Astrocyte of the spinal cord (primary cell): ENCODE data around the gene TUBD1.

ENCODE experiments used
- DNase-seq: peaks from one replicate; pipeline ENCODE4 v3.0.0; 2011; ENCODE audit warnings: low read depth, low spot score
- H3K4me3 ChIP-seq: 2 replicates; pipeline ENCODE4 v1.5.1; 2011; ENCODE audit warnings: low read depth, mild to moderate bottlenecking, low read length, moderate library complexity
- in situ Hi-C: cut with HindIII; loops from 2 replicates; pipeline ENCODE4 v1.10.0; 2017; ENCODE audit warnings: low sequenced_read_pairs
- TF ChIP-seq, protein P1 (sequence below): IDR thresholded peaks from 2 replicates; pipeline ENCODE4 v1.5.1; 2012; ENCODE audit warnings: low read depth, mild to moderate bottlenecking, low read length, inconsistent platforms

TUBD1 gene

DNA sequence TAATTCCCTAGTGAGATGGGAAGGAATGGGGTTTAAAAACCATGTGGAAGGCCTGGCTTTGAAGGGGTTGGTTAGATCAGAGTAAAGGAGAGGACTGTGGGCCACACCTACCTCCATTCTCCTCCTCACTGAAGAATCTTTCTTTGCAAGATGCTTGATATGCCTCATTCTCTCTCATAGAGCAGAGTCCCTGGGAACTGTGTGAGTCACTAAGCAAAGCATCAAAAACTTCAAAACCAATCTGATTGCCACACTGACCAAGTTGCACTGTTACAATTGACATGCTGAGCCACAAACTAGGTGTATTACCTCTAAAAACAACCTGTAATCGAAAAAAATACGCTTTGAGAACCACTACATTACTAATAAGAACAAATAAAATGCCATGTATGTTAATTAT lies 2.0 kb downstream of the TUBD1 start:
- TF ChIP-seq, protein P1, sequence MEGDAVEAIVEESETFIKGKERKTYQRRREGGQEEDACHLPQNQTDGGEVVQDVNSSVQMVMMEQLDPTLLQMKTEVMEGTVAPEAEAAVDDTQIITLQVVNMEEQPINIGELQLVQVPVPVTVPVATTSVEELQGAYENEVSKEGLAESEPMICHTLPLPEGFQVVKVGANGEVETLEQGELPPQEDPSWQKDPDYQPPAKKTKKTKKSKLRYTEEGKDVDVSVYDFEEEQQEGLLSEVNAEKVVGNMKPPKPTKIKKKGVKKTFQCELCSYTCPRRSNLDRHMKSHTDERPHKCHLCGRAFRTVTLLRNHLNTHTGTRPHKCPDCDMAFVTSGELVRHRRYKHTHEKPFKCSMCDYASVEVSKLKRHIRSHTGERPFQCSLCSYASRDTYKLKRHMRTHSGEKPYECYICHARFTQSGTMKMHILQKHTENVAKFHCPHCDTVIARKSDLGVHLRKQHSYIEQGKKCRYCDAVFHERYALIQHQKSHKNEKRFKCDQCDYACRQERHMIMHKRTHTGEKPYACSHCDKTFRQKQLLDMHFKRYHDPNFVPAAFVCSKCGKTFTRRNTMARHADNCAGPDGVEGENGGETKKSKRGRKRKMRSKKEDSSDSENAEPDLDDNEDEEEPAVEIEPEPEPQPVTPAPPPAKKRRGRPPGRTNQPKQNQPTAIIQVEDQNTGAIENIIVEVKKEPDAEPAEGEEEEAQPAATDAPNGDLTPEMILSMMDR: no peak
- peak; percentile 12 for DNase-seq
- in situ Hi-C loops: no loop called here
- H3K4me3 ChIP-seq: no peak overlapping the region

DNA sequence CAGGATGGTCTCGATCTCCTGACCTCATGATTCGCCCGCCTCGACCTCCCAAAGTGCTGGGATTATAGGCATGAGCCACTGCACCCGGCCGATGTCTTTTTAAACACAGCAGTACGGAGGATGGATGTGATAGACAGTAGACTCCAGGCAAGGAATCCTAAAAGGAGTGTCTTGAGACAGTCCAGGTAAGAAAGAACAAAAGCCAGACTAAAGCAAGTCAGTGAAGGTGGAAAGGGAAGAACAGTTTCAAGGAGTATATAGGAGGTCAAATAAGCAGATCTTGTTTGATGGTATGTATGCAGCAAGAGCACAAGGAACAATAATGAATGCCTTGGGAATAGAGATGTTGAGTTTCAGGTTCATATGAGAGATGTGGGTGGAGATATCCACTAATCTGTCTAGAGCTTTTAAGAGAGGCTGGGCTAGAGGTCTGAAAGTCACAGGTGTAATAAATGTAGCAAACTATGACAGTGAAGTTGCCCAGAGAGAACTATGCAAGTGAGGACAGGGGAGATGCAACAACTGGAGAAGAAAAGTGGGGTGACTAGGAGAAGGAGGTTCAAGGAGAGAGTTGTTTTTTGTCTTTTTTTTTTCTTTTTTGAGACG lies 4.5 kb downstream of the TUBD1 start:
- no peak for DNase-seq
- in situ Hi-C loops: no loop called here
- TF ChIP-seq, protein P1: no peak
- no peak overlapping the region for H3K4me3 ChIP-seq

DNA sequence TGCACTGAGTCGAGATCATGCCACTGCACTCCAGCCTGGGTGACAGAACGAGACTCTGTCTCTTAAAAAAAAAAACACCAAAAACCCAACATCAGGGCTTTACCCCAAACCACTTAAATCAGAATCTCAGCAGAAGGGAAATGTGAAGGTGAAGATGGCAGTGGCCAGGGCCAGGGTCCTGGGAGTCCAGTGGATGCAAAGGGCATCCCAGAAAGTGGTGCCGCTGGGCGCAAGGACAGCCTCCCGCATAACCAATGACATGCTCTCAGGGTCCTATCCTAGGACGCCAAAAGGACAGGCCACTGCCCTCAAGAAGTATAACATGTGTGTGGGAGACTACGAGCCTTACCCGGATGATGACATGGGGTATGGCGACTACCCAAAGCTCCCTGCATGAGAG lies 7.9 kb downstream of the TUBD1 start:
- TF ChIP-seq, protein P1: no peak
- in situ Hi-C loops: no loop called here

DNA sequence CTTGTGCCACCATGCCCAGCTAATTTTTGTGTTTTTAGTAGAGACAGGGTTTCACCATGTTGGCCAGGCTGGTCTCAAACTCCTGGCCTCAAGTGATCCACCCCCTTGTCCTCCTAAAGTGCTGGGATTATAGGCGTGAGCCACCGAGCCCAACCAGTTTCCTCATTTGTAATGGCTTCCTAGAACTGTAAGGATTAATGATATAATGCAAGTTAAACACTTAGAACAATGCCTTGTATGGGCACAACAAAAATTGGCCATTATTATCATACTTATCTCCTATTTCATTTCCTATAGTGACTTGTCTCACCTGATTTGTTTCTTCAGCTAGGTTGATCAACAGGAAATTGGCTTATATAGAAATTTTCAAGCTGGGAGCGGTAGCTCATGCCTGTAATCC lies 14.1 kb downstream of the TUBD1 start:
- in situ Hi-C loops: no loop called here
- no peak overlapping the region for H3K4me3 ChIP-seq
- no peak for DNase-seq
- TF ChIP-seq, protein P1: no peak

More for the DNA sequence above, 7.9 kb downstream of the TUBD1 start:
- H3K4me3 ChIP-seq: no peak overlapping the region
- no peak for DNase-seq

DNA sequence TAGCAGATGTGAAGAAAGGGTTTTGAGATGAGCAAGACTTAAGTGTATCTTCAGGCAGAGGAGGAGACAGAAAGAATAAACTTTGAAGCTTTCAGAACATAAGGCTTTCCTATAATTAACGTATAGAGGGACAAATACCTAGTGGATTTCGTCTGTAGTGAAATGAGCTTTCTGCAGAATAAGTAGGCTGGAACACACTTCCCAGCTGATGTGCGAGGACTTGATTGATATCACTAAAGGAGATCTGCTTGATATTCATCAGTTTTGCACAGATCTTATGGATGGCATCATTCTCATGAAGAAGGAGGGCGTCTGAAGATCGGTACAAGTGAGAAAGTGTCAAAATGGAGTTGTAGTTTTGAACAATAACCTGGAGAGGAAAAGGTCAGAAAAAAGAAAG lies 14.8 kb downstream of the TUBD1 start:
- DNase-seq: no peak
- in situ Hi-C loops: no loop called here
- no peak overlapping the region for H3K4me3 ChIP-seq
- TF ChIP-seq, protein P1: no peak

DNA sequence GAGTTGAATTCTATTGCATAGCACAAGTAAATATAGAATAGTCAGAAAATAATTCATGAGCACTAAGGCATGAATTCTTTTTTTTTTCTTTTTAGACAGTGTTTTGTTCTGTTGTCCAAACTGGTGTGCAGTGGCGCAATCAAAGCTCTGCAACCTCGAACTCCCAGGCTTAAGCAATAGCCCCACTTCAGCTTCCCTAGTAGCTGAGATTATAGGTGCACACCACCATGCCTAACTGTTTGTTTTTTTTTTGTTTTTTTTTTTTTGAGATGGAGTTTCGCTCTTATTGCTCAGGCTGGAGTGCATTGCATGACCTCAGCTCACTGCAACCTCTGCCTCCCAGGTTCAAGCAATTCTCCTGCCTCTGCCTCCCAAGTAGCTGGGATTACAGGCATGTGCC lies 16.6 kb downstream of the TUBD1 start:
- TF ChIP-seq, protein P1: no peak
- in situ Hi-C loops: no loop called here
- H3K4me3 ChIP-seq: no peak overlapping the region
- DNase-seq: no peak
